Spleen (tissue), 7 donors: ENCODE results near the gene PROB1.

Experiments used
- POLR2A ChIP-seq, 3 donors: fragments of 450-650 bp; IDR thresholded peaks; one replicate each; pipeline ENCODE4 v1.5.1; 2017; ENCODE audit warnings: antibody characterized with exemption in 3 of 3, mild to moderate bottlenecking in 1 of 3
- POLR2AphosphoS5 ChIP-seq, 3 donors: sonication (generic); formaldehyde crosslinking; IDR thresholded peaks; one replicate each; pipeline ENCODE4 v1.5.1; 2017; ENCODE audit warnings: antibody characterized with exemption in 3 of 3
- TF ChIP-seq, protein P1 (sequence below), 11 experiments: fragments of 200-600 bp in 7 of 11; fragments of 450-650 bp in 4 of 11; sonication (generic) in 4 of 11; IDR thresholded peaks in 8 of 11; conservative IDR thresholded peaks in 3 of 11; 1 replicate in 7 of 11; 2 replicates in 4 of 11; pipeline versions ENCODE4 v1.4.0 to v1.8.0; 2016 to 2021; ENCODE audit warnings: antibody characterized with exemption in 11 of 11, inconsistent platforms in 4 of 11, mild to moderate bottlenecking in 1 of 11
- donor health status: DM: no; HTN: no; CAD: no; lungs with moderate emphysema.
- donor health status: DM: no; HTN: no; CAD: no.
- donor health status: DM: no; HTN: no; CAD: no.

DNA sequence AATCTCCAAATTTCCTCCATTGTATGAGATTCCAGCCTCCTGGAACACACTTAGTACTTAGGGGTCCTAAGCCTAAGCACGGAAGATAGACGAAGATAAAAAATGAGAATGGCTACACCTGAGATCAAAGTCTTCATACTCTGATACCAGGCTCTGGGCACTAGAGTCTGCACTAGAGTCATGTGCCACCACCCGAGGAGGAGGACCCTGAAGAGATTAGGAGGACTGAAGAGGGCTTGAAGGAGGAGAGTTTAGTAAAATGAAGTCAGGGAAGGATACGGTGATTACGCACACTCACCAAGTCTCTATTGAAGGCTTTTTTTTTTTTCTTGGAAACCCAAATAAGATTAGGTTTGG, 9.6 kb upstream of the PROB1 start:
- TF ChIP-seq, protein P1, sequence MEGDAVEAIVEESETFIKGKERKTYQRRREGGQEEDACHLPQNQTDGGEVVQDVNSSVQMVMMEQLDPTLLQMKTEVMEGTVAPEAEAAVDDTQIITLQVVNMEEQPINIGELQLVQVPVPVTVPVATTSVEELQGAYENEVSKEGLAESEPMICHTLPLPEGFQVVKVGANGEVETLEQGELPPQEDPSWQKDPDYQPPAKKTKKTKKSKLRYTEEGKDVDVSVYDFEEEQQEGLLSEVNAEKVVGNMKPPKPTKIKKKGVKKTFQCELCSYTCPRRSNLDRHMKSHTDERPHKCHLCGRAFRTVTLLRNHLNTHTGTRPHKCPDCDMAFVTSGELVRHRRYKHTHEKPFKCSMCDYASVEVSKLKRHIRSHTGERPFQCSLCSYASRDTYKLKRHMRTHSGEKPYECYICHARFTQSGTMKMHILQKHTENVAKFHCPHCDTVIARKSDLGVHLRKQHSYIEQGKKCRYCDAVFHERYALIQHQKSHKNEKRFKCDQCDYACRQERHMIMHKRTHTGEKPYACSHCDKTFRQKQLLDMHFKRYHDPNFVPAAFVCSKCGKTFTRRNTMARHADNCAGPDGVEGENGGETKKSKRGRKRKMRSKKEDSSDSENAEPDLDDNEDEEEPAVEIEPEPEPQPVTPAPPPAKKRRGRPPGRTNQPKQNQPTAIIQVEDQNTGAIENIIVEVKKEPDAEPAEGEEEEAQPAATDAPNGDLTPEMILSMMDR (IDR thresholded peaks at IDR 0.05 in 8 of 11, conservative IDR thresholded peaks at IDR 0.05 in 3 of 11), result no peak
- TF ChIP-seq POLR2AphosphoS5 (IDR thresholded peaks at IDR 0.05), result no peak
- no peak for TF ChIP-seq POLR2A (IDR thresholded peaks at IDR 0.05)
